Mesendoderm (in vitro differentiated cells): ENCODE data around the gene WDPCP. TPM values are rescaled to one million over a fixed set of nuclear protein-coding genes. Genes with fewer than 3 reads are reported as not detected.

Experiments used
- DNase-seq: peaks from one replicate; pipeline ENCODE4 v3.0.0; 2013
- H2AK5ac ChIP-seq: 2 replicates; pipeline ENCODE4 v1.6.1; 2013; ENCODE audit warnings: low read length, inconsistent platforms
- H2BK120ac ChIP-seq: 2 replicates; pipeline ENCODE4 v1.6.1; 2013; ENCODE audit warnings: low read depth, mild to moderate bottlenecking, low read length, moderate library complexity, mixed read lengths
- H2BK15ac ChIP-seq: replicated peaks from 2 replicates; pipeline ENCODE4 v1.6.1; 2013; ENCODE audit warnings: low read depth, mild to moderate bottlenecking, moderate library complexity
- H2BK5ac ChIP-seq: 2 replicates; pipeline ENCODE4 v1.6.1; 2013; ENCODE audit warnings: low read length, inconsistent platforms
- H3K18ac ChIP-seq: 2 replicates; pipeline ENCODE4 v1.6.1; 2013; ENCODE audit warnings: mild to moderate bottlenecking, low read length, mixed read lengths
- H3K23ac ChIP-seq: one replicate; pipeline ENCODE4 v1.6.1; 2013; ENCODE audit warnings: low read length
- H3K27ac ChIP-seq: 2 replicates; pipeline ENCODE4 v1.5.1; 2013; ENCODE audit warnings: low read depth, mild to moderate bottlenecking, inconsistent platforms, low read length, moderate library complexity
- H3K27me3 ChIP-seq: 2 replicates; pipeline ENCODE4 v1.6.1; 2013; ENCODE audit warnings: low read length, control low read depth, mild to moderate bottlenecking, inconsistent platforms; ENCODE audit not compliant: insufficient read depth, poor library complexity
- H3K36me3 ChIP-seq: 2 replicates; pipeline ENCODE4 v1.6.1; 2013; ENCODE audit warnings: low read length, inconsistent platforms; ENCODE audit not compliant: control insufficient read depth, insufficient read depth
- H3K4ac ChIP-seq: one replicate; pipeline ENCODE4 v1.6.1; 2013; ENCODE audit warnings: low read depth, mild to moderate bottlenecking, low read length, moderate library complexity
- H3K4me1 ChIP-seq: 2 replicates; pipeline ENCODE4 v1.6.1; 2013; ENCODE audit warnings: low read depth, low read length, inconsistent platforms; ENCODE audit not compliant: control insufficient read depth
- H3K4me2 ChIP-seq: 2 replicates; pipeline ENCODE4 v1.6.1; 2013; ENCODE audit warnings: low read length
- H3K4me3 ChIP-seq: 2 replicates; pipeline ENCODE4 v1.5.1; 2013; ENCODE audit warnings: mild to moderate bottlenecking, low read length
- H3K56ac ChIP-seq: one replicate; pipeline ENCODE4 v1.6.1; 2013; ENCODE audit warnings: low read length
- H3K79me1 ChIP-seq: 2 replicates; pipeline ENCODE4 v1.6.1; 2013; ENCODE audit warnings: low read length, inconsistent platforms
- H3K79me2 ChIP-seq: 2 replicates; pipeline ENCODE4 v1.6.1; 2013; ENCODE audit warnings: mild to moderate bottlenecking, low read length; ENCODE audit not compliant: control insufficient read depth, insufficient read depth
- H3K9ac ChIP-seq: 2 replicates; pipeline ENCODE4 v1.6.1; 2013; ENCODE audit warnings: low read length, inconsistent platforms
- H4K5ac ChIP-seq: one replicate; pipeline ENCODE4 v1.6.1; 2013; ENCODE audit warnings: low read length
- H4K8ac ChIP-seq: one replicate; pipeline ENCODE4 v1.6.1; 2013; ENCODE audit warnings: low read depth, mild to moderate bottlenecking, control low read depth, low read length, moderate library complexity
- WGBS: extraction: QIAGEN DNeasy Blood & Tissue Kit; methylation state at CpG from one replicate; pipeline ENCODE4 v1.1.7; 2013; ENCODE audit warnings: low lambda C conversion rate, missing lambda C conversion rate; ENCODE audit not compliant: insufficient coverage; ENCODE audit errors: extremely low coverage; 5-methylcytosine and 5-hydroxymethylcytosine counted together
- polyA plus RNA-seq, 2 experiments: library from polyadenylated mRNA; stranded (reverse); fragments of 200-250 nt; gene quantifications; one replicate each; pipeline ENCODE4 v1.2.3, GENCODE V29; 2013

The WDPCP gene
- 9.4 TPM for polyA plus RNA-seq (2013, experiment 1 of 2)
- polyA plus RNA-seq (2013, experiment 2 of 2) = 9.5 TPM

- H3K56ac ChIP-seq = peak within 1 kb of the TSS; percentile 94
- peak within 1 kb of the TSS; percentile 90 for H3K4me2 ChIP-seq
- H2BK120ac ChIP-seq = no peak within 1 kb of the TSS
- H3K27me3 ChIP-seq = no peaks in the 10 kb centered on the region
- H3K79me2 ChIP-seq = peaks cover 31% of the 10 kb centered on the region
- H2BK15ac ChIP-seq = no peak within 1 kb of the TSS
- H2AK5ac ChIP-seq = no peak within 1 kb of the TSS
- peak within 1 kb of the TSS; percentile 93 for H3K9ac ChIP-seq
- peak within 1 kb of the TSS; percentile 25 for H3K4ac ChIP-seq
- peaks cover 14% of the 10 kb centered on the region for H3K79me1 ChIP-seq
- H3K27ac ChIP-seq = peak within 1 kb of the TSS; percentile 52
- H4K5ac ChIP-seq = no peak within 1 kb of the TSS
- peak within 1 kb of the TSS; percentile 92 for H3K4me3 ChIP-seq
- peak; percentile 100 for DNase-seq
- H2BK5ac ChIP-seq = peak within 1 kb of the TSS; percentile 47
- peaks cover 5% of the 10 kb centered on the region for H3K4me1 ChIP-seq
- H3K23ac ChIP-seq = peak within 1 kb of the TSS; percentile 15
- WGBS = no CpG with 5 or more reads among the region's 44 CpGs
- H3K36me3 ChIP-seq = peaks cover 1% of the 10 kb centered on the region
- no peak within 1 kb of the TSS for H4K8ac ChIP-seq
- peak within 1 kb of the TSS; percentile 12 for H3K18ac ChIP-seq
Measured at GRCh38 chr2:63588385-63589147, at the start of gene WDPCP, which contains the start of gene MDH1. WDPCP (minus strand) TSS chr2:63588477; CDS start chr2:63588271, 206 bp downstream. MDH1 (plus strand) TSS chr2:63588963; CDS start chr2:63589044, 81 bp downstream.

GRCh38 chr2:63632382-63632781 lies 44.1 kb upstream of the WDPCP start:
- no peaks in the 10 kb centered on the region for H3K36me3 ChIP-seq
- no peak overlapping the region for H4K5ac ChIP-seq
- H2BK5ac ChIP-seq = no peak overlapping the region
- no peak overlapping the region for H3K9ac ChIP-seq
- no peak overlapping the region for H3K4ac ChIP-seq
- H2BK120ac ChIP-seq = no peak overlapping the region
- H3K79me2 ChIP-seq = no peaks in the 10 kb centered on the region
- no CpG with 5 or more reads among the region's 2 CpGs for WGBS
- no peaks in the 10 kb centered on the region for H3K27me3 ChIP-seq
- no peak for DNase-seq
- H3K4me2 ChIP-seq = no peak overlapping the region
- no peaks in the 10 kb centered on the region for H3K79me1 ChIP-seq
- no peak overlapping the region for H2BK15ac ChIP-seq
- no peak overlapping the region for H3K27ac ChIP-seq
- no peak overlapping the region for H3K23ac ChIP-seq
- H3K4me3 ChIP-seq = no peak overlapping the region
- H2AK5ac ChIP-seq = no peak overlapping the region
- H3K56ac ChIP-seq = no peak overlapping the region
- H3K4me1 ChIP-seq = no peaks in the 10 kb centered on the region
- H3K18ac ChIP-seq = no peak overlapping the region
- H4K8ac ChIP-seq = no peak overlapping the region

- no peak overlapping the region for H4K8ac ChIP-seq
- H3K27me3 ChIP-seq = no peaks in the 10 kb centered on the region
Measured at GRCh38 chr2:63631501-63631900, 43.2 kb upstream of the WDPCP start.

GRCh38 chr2:63628403-63628942 lies 40.2 kb upstream of the WDPCP start:
- Histone ChIP-seq H3K27ac (no peak overlapping the region), H2BK5ac (no peak overlapping the region), H2BK15ac (no peak overlapping the region), H3K56ac (no peak overlapping the region), H3K36me3 (no peaks in the 10 kb centered on the region), H3K4me3 (no peak overlapping the region), H4K5ac (no peak overlapping the region), H4K8ac (no peak overlapping the region), H3K9ac (no peak overlapping the region), H2AK5ac (no peak overlapping the region), H3K79me1 (no peaks in the 10 kb centered on the region), H3K79me2 (no peaks in the 10 kb centered on the region), H3K18ac (no peak overlapping the region), H3K4ac (no peak overlapping the region), H3K4me2 (no peak overlapping the region), H3K4me1 (no peaks in the 10 kb centered on the region), H2BK120ac (no peak overlapping the region), H3K23ac (no peak overlapping the region), H3K27me3 (no peaks in the 10 kb centered on the region)
- DNase-seq = peak; percentile 29
- WGBS = no CpG with 5 or more reads among the region's 1 CpG

More at GRCh38 chr2:63631501-63631900, 43.2 kb upstream of the WDPCP start:
- H2BK120ac ChIP-seq = no peak overlapping the region
- no peak overlapping the region for H2AK5ac ChIP-seq
- no peak overlapping the region for H3K4ac ChIP-seq
- no peaks in the 10 kb centered on the region for H3K36me3 ChIP-seq
- no peak overlapping the region for H3K4me2 ChIP-seq
- no peaks in the 10 kb centered on the region for H3K79me2 ChIP-seq
- DNase-seq = no peak
- no peak overlapping the region for H3K9ac ChIP-seq
- no peaks in the 10 kb centered on the region for H3K4me1 ChIP-seq
- no peak overlapping the region for H3K23ac ChIP-seq
- no CpG with 5 or more reads among the region's 1 CpG for whole genome bisulfite sequencing
- no peaks in the 10 kb centered on the region for H3K79me1 ChIP-seq
- H2BK5ac ChIP-seq = no peak overlapping the region
- no peak overlapping the region for H3K4me3 ChIP-seq
- H4K5ac ChIP-seq = no peak overlapping the region
- H2BK15ac ChIP-seq = no peak overlapping the region
- no peak overlapping the region for H3K18ac ChIP-seq
- no peak overlapping the region for H3K56ac ChIP-seq
- no peak overlapping the region for H3K27ac ChIP-seq

GRCh38 chr2:63627866-63628265 lies 39.6 kb upstream of the WDPCP start:
- Histone ChIP-seq H3K4ac (no peak overlapping the region), H2BK15ac (no peak overlapping the region), H3K79me1 (no peaks in the 10 kb centered on the region), H4K8ac (no peak overlapping the region), H2BK120ac (no peak overlapping the region), H3K4me2 (no peak overlapping the region), H3K56ac (no peak overlapping the region), H3K27me3 (no peaks in the 10 kb centered on the region), H2BK5ac (no peak overlapping the region), H3K9ac (no peak overlapping the region), H4K5ac (no peak overlapping the region), H3K4me3 (no peak overlapping the region), H3K18ac (no peak overlapping the region), H2AK5ac (no peak overlapping the region), H3K23ac (no peak overlapping the region), H3K79me2 (no peaks in the 10 kb centered on the region), H3K27ac (no peak overlapping the region), H3K4me1 (no peaks in the 10 kb centered on the region), H3K36me3 (no peaks in the 10 kb centered on the region)
- WGBS = no CpG with 5 or more reads among the region's 15 CpGs
- no peak for DNase-seq
